Measurements from ENCODE around the gene UBAP1L.

DNA sequence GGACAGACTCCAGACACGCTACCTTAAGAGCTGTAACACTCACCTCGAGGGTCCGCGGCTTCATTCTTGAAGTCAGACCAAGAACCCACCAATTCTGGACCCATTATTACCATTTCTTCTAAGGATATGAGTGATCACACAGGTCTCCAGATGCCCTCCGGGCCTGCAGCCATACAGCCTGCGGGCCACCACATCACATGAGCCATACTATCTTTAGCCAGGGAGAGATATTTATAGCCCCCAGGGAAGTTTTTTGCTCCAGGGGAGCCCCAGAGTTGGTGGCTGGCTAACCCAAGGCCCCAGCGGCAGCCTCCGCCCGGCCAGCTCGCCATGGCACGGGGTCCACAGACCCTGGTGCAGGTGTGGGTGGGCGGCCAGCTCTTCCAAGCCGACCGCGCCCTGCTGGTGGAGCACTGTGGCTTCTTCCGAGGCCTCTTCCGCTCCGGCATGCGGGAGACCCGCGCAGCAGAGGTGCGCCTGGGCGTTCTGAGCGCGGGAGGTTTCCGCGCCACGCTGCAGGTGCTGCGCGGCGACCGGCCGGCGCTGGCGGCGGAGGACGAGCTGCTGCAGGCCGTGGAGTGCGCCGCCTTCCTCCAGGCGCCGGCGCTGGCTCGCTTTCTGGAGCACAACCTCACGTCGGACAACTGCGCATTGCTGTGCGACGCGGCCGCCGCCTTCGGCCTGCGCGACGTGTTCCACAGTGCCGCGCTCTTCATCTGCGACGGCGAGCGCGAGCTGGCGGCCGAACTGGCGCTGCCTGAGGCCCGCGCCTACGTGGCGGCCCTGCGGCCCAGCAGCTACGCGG, 38.3 kb downstream of the UBAP1L start, which contains the start of gene KBTBD13:
- TF ChIP-seq CTCF (IDR thresholded peaks at IDR 0.05) (no peak), POLR2A (IDR thresholded peaks at IDR 0.05) (no peak)

All from Peyer's patch (tissue), 4 donors.